HS-27A (cell line): Measurements from ENCODE around the gene GOLGA6L6.
"Not testable (repeated sequence)": the region's sequence is repeated elsewhere in the genome, so short reads cannot be mapped to it uniquely, and the experiment has no call there.

ENCODE experiments used
- DNase-seq: peaks from one replicate; pipeline ENCODE4 v3.0.0-alpha.2; 2012; ENCODE audit warnings: low read depth, missing footprints

The GOLGA6L6 gene

DNA sequence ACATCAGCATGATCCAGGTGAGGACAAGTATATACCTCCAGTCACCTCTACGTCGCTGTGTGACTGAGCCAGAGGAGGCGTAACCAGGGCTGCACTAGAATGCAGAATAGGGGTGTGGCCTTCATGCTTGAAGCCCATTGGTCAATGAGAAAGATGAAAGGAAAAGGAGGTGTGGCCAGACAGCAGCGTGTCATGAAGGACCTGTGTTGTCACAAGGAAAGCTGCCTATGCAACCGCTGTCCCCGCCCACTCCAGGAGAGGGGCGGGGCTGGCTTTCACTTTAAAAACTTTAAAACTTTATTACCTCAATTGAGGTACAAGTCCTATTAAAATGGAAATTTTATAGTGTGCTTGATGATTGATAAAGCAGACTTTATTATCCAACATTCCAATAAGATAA is at the start of gene GOLGA6L6:
GOLGA6L6 (minus strand) TSS at position 101 of the 400 bp plus-strand sequence; CDS start at position 10, 91 bp downstream.
- DNase-seq, result not testable (repeated sequence)

DNA sequence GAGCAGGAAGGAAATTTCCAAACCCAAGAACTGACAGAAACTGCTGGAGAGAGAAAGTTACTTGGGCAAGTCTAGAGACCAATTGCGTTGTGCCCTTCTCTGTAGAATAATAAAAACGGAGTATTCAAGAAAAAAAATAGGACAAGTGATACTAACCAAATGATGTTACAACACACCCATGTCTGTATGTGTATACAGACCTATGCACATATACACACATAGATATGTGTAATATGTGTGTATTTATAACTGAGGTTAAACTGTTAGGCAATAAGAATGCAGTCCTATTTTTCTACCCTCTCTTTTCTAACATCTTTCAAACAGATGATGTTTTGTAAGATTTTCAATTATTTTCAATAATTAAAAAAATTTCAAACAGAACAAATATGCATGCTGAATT is 48.5 kb upstream of the GOLGA6L6 start:
- not testable (repeated sequence) for DNase-seq

- not testable (repeated sequence) for DNase-seq
Measured at GRCh38 chr15:20586821-20587220, 45.2 kb upstream of the GOLGA6L6 start.

GRCh38 chr15:20582726-20583115 is 41.1 kb upstream of the GOLGA6L6 start:
- DNase-seq, result not testable (repeated sequence)

- DNase-seq, result not testable (repeated sequence)
Measured at GRCh38 chr15:20582109-20582725, 40.6 kb upstream of the GOLGA6L6 start.

GRCh38 chr15:20581261-20582108 is 39.9 kb upstream of the GOLGA6L6 start:
- DNase-seq, result not testable (repeated sequence)

- not testable (repeated sequence) for DNase-seq
Measured at GRCh38 chr15:20579662-20580061, 38.1 kb upstream of the GOLGA6L6 start.

GRCh38 chr15:20551289-20551688 is 9.7 kb upstream of the GOLGA6L6 start:
- DNase-seq, result not testable (repeated sequence)

DNA sequence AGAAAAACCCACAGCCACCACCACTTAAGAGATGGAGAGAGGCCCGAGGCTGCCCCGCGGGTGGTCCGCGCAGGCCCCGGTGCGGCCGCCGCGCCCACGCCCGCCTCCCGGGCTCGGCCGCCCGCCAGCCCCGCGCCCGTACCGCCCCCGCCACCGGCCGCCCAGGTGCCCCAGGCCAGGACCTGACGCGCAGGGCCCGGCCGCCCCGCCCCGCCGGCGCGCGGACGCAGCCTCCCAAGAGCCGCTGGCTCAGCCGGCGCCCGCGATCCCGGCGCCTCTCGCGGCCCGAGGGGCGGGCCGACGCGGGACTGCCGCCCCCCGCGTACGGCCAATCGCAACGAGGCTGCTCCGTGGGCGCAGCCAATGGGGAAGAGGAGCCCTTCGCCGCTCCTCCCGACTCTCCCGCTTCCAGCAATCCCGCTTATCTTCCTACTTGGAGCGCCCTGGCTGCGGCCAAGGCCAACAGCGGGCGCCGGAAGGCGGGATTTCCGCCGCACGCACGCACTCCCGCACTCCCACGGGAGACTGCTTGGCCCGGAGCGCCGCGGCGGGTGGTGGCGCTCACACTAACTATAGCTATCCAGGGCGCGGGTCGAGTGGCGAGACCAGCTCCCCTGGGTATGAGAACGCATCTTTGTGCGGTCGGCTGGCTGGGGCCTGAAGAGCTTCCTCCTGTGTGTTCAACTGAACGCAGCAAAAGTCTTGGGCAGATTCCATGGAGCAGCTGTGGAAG is 35.5 kb downstream of the GOLGA6L6 start:
- DNase-seq, result not testable (repeated sequence)

DNA sequence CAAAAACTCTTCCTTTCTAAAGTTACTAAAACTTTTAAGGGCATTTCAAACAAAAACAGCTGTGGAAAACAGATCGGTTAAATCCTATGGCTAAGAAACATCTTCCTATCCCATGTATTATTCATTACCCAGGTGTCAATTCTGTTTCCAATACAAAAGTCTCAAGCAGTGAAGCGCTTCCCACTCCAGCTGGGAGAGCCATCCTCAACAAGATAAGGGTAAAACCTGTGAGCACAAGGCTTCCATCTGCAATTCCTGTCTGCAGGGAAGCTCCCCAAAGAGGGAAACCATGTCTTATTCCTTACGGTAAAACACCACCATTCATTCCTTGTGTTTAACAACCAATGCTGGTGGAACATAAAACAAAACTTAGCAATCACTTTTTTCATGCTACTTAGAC is 38.8 kb downstream of the GOLGA6L6 start:
- not testable (repeated sequence) for DNase-seq

GRCh38 chr15:20501512-20502222 is 39.9 kb downstream of the GOLGA6L6 start:
- DNase-seq, result not testable (repeated sequence)

- not testable (repeated sequence) for DNase-seq
Measured at GRCh38 chr15:20497781-20498180, 43.8 kb downstream of the GOLGA6L6 start.

GRCh38 chr15:20493035-20493434 is 48.6 kb downstream of the GOLGA6L6 start:
- DNase-seq, result not testable (repeated sequence)

- not testable (repeated sequence) for DNase-seq
Measured at GRCh38 chr15:20492598-20492997, 49.0 kb downstream of the GOLGA6L6 start.

- not testable (repeated sequence) for DNase-seq
Measured at GRCh38 chr15:20489320-20489719, 52.3 kb downstream of the GOLGA6L6 start.
